Dendritic cell treated with granulocyte-macrophage colony-stimulating factor and Interleukin-4, amounts not matched to agents 40 ng/mL and 50 ng/mL, for 4 days (primary cell): Measurements from ENCODE around the gene MTUS2.

Experiments used
- H3K27ac Mint-ChIP-seq: one replicate; pipeline ENCODE4 v1.8.0; 2022; ENCODE audit warnings: mild to moderate bottlenecking, mixed read lengths
- H3K27me3 Mint-ChIP-seq: one replicate; pipeline ENCODE4 v1.8.0; 2022; ENCODE audit warnings: mild to moderate bottlenecking, mixed read lengths
- H3K36me3 Mint-ChIP-seq: one replicate; pipeline ENCODE4 v1.8.0; 2022; ENCODE audit warnings: low read depth, mixed read lengths
- H3K4me1 Mint-ChIP-seq: one replicate; pipeline ENCODE4 v1.8.0; 2022; ENCODE audit warnings: low read depth, mixed read lengths
- H3K4me3 Mint-ChIP-seq: one replicate; pipeline ENCODE4 v1.8.0; 2022; ENCODE audit warnings: mild to moderate bottlenecking, moderate library complexity, mixed read lengths
- H3K9me3 Mint-ChIP-seq: one replicate; pipeline ENCODE4 v1.8.0; 2022; ENCODE audit warnings: mixed read lengths
- intact Hi-C: fragments of 100-400 bp; cut with micrococcal nuclease; formaldehyde crosslinking; loops from one replicate; pipeline ENCODE4 v1.15.0; 2022

The MTUS2 gene

DNA sequence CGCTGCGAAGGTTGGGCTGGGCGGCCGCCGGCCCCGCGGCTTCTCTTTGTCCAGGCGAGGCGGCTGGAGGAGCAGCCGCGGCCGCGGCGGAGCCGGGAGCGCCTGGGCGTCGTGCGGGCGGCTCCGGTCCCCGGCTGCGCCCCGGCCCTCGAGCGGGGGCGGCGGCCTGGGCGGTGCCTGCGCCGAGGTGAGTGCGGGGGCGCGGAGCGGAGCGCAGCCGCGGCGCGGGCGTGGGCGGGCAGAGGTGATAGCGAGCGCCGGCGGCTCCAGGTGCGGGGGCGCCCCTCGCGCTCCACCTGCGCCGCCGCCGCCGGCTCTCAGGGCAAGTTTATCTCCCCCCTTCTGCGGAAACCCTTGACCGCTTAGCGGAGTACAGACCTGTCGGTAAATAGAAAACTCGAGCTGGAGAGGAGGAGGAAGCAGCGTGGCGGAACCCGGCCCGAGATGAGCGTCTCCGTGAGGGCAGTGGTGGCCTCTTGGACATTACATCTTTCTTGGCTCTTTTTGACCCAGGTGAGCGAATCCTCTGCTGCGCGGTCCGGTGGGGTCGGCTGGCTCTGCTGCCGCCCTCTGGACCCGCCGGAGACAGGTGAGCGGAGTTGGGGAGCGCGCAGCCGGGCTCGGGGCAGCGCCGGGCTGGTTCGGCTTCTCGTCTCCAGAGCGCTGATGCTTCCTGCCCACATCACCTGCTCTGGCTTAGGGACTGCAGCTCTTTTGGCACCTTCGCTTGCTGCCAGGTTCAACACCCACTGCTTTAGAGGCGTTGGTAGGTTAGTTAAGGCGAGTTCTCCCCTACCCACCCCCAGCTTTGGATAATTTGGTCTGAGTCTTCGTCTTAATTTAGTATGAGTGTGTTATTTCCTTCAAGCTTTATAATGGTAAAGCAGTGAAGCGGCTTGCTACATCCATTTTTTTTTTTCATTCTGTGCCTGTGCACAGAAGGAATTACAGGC is at the start of gene MTUS2:
Gene MTUS2, plus strand, starts transcription at position 241 of the 953 bp plus-strand sequence.
- Mint-ChIP-seq H3K27ac (no peak within 1 kb of the TSS), H3K36me3 (no peaks in the 10 kb centered on the region), H3K27me3 (peaks cover 59% of the 10 kb centered on the region), H3K9me3 (peaks cover 21% of the 10 kb centered on the region), H3K4me3 (peak within 1 kb of the TSS; percentile 72), H3K4me1 (peaks cover 13% of the 10 kb centered on the region)
- intact Hi-C loops = no loop called here

GRCh38 chr13:28778308-28779215 is 41.6 kb upstream of the MTUS2 start:
- intact Hi-C loops = no loop called here
- Mint-ChIP-seq H3K9me3 (peaks cover 27% of the 10 kb centered on the region), H3K27me3 (peaks cover 36% of the 10 kb centered on the region), H3K27ac (no peak overlapping the region), H3K36me3 (no peaks in the 10 kb centered on the region), H3K4me1 (no peaks in the 10 kb centered on the region), H3K4me3 (no peak overlapping the region)

GRCh38 chr13:28792992-28793391 is 27.1 kb upstream of the MTUS2 start:
- Mint-ChIP-seq H3K27me3 (peaks cover 58% of the 10 kb centered on the region), H3K27ac (no peak overlapping the region), H3K4me1 (peaks cover 7% of the 10 kb centered on the region), H3K9me3 (no peaks in the 10 kb centered on the region), H3K4me3 (no peak overlapping the region), H3K36me3 (no peaks in the 10 kb centered on the region)
- intact Hi-C loops = loop anchor here (10.0 kb wide), 1 partner anchor 58 kb away; no protein-coding TSS in a partner anchor

- Mint-ChIP-seq H3K4me1 (peaks cover 7% of the 10 kb centered on the region), H3K27ac (no peak overlapping the region)
These were observed 25.7 kb upstream of the MTUS2 start for GRCh38 chr13:28794396-28794795.

DNA sequence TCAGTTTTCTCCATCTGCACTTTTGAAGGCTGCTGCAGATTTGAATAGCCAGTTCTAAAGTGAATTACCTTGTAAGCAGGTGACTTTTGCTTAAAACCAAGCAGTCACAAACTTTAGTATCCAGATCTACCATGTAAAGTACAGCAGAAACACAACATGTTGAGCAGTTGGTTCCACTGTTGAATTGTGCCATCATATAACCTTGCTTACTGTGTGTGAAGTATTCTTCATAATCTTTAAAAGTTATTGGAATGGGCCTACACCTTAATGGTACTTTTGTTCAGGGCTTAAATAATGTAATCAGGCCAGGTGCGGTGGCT is 23.2 kb upstream of the MTUS2 start:
- no peak overlapping the region for H3K27ac Mint-ChIP-seq
- H3K4me3 Mint-ChIP-seq = no peak overlapping the region
- H3K4me1 Mint-ChIP-seq = peaks cover 7% of the 10 kb centered on the region
- H3K9me3 Mint-ChIP-seq = no peaks in the 10 kb centered on the region
- intact Hi-C loops = loop anchor here (1.0 to 10.0 kb wide), 3 partner anchors 62 to 473 kb away; no protein-coding TSS in a partner anchor
- H3K27me3 Mint-ChIP-seq = peaks cover 44% of the 10 kb centered on the region
- H3K36me3 Mint-ChIP-seq = no peaks in the 10 kb centered on the region

More at GRCh38 chr13:28794396-28794795, 25.7 kb upstream of the MTUS2 start:
- H3K4me3 Mint-ChIP-seq = no peak overlapping the region
- H3K36me3 Mint-ChIP-seq = no peaks in the 10 kb centered on the region
- no peaks in the 10 kb centered on the region for H3K9me3 Mint-ChIP-seq
- intact Hi-C loops = loop anchor here (2.0 to 10.0 kb wide), 2 partner anchors 60 to 112 kb away; no protein-coding TSS in a partner anchor
- peaks cover 54% of the 10 kb centered on the region for H3K27me3 Mint-ChIP-seq

DNA sequence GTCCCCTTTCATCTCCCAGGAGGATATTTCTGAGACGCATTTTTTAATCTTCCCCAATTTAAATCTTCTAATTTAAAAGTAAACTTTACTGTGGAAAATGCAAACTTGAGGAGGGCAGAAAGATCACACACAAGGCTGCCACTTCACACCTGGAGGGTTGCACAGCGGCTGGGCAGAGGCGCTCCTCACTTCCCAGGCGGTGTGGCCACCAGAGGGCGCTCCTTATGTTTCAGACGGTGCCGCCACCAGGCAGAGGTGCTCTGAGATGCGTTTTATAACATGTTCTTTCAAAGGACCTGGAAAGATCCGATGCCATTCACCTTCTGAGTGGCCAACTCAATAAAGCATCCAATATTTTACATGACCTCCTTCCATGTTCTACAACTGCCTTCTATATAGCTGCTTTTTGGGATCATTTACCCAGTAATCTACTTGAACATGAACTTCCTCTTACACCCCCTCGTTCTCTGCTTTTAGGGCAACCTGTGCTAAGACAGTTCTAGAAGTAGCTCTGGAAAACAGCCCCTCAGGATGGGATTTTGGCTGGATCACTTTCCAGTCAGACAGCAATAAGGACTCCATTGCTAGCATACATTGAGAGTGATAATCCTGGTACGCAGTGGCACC is 14.8 kb upstream of the MTUS2 start:
- H3K27me3 Mint-ChIP-seq = peaks cover 26% of the 10 kb centered on the region
- intact Hi-C loops = no loop called here
- peaks cover 34% of the 10 kb centered on the region for H3K9me3 Mint-ChIP-seq
- H3K4me1 Mint-ChIP-seq = peaks cover 6% of the 10 kb centered on the region
- H3K4me3 Mint-ChIP-seq = no peak overlapping the region
- no peaks in the 10 kb centered on the region for H3K36me3 Mint-ChIP-seq
- no peak overlapping the region for H3K27ac Mint-ChIP-seq

GRCh38 chr13:28817204-28817603 is 2.9 kb upstream of the MTUS2 start:
- no peak overlapping the region for H3K4me3 Mint-ChIP-seq
- intact Hi-C loops = no loop called here

DNA sequence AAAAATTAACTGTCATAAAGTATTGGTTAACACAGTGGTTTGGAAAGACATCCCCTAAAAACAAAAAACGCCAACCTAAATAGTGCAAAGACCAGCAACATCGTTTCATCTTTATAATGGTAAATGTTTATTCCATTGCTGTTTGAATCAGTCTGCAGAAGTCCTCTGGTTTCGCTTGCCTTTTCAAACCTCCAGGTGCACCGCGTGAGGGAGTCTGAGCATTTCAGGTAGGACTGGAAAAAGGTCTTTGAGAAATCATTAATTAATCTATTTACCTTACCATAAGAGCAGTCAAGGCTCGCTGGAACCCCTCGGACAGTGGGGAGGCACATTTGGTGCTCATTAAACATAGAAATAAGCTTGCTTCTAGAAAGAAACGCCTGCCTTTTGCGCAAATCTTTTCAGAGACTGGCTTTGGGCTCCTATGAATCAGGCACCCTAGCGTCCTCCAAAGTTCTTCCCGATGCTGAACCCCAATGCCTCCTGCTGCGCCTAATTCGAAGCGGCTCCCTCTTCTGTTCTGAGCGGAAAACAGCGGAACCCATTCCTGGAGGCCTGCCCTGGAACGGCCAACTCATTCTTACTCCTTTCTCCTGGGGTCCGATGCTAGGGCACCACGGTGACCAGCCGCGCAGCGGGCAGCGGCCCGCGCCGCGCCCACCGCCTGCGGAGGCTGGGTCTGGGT is 951 bp upstream of the MTUS2 start:
- intact Hi-C loops = no loop called here
- H3K9me3 Mint-ChIP-seq = peaks cover 21% of the 10 kb centered on the region
- no peaks in the 10 kb centered on the region for H3K36me3 Mint-ChIP-seq
- H3K4me1 Mint-ChIP-seq = peaks cover 13% of the 10 kb centered on the region
- peak overlapping the region; percentile 59 for H3K4me3 Mint-ChIP-seq
- H3K27me3 Mint-ChIP-seq = peaks cover 60% of the 10 kb centered on the region
- no peak overlapping the region for H3K27ac Mint-ChIP-seq

More at GRCh38 chr13:28817204-28817603, 2.9 kb upstream of the MTUS2 start:
- Mint-ChIP-seq H3K36me3 (no peaks in the 10 kb centered on the region), H3K27me3 (peaks cover 47% of the 10 kb centered on the region), H3K4me1 (peaks cover 13% of the 10 kb centered on the region), H3K9me3 (peaks cover 9% of the 10 kb centered on the region), H3K27ac (no peak overlapping the region)

DNA sequence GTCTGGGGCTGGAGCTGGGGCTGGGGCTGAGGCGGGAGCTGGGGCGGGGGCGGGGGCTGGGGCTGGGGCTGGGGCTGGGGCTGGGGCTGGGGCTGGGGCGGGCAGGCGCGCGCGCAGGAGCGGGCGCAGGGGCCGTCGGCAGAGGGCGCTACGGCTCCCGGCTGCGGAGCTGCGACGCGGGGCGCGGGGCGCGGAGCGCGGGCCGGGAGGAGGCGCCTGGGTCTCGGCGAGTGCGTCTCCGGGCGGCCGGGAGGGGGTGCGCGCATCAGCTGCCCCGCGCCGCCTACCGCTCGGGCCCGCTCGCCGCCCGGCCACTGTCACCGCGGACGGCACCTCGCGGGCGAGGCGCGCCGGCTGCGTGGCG is 422 bp upstream of the MTUS2 start:
- intact Hi-C loops = no loop called here
- Mint-ChIP-seq H3K4me1 (peaks cover 13% of the 10 kb centered on the region), H3K4me3 (peak overlapping the region; percentile 59), H3K27me3 (peaks cover 61% of the 10 kb centered on the region), H3K27ac (no peak overlapping the region), H3K36me3 (no peaks in the 10 kb centered on the region), H3K9me3 (peaks cover 21% of the 10 kb centered on the region)

GRCh38 chr13:28822151-28822550 is 2.0 kb downstream of the MTUS2 start:
- H3K36me3 Mint-ChIP-seq = no peaks in the 10 kb centered on the region
- intact Hi-C loops = no loop called here
- H3K9me3 Mint-ChIP-seq = peaks cover 16% of the 10 kb centered on the region
- H3K4me1 Mint-ChIP-seq = peaks cover 13% of the 10 kb centered on the region
- no peak overlapping the region for H3K27ac Mint-ChIP-seq
- H3K27me3 Mint-ChIP-seq = peaks cover 54% of the 10 kb centered on the region
- H3K4me3 Mint-ChIP-seq = no peak overlapping the region

GRCh38 chr13:28822801-28823200 is 2.7 kb downstream of the MTUS2 start:
- no peak overlapping the region for H3K27ac Mint-ChIP-seq
- peaks cover 19% of the 10 kb centered on the region for H3K9me3 Mint-ChIP-seq
- intact Hi-C loops = no loop called here
- no peak overlapping the region for H3K4me3 Mint-ChIP-seq
- H3K4me1 Mint-ChIP-seq = peaks cover 13% of the 10 kb centered on the region
- no peaks in the 10 kb centered on the region for H3K36me3 Mint-ChIP-seq
- peaks cover 50% of the 10 kb centered on the region for H3K27me3 Mint-ChIP-seq

- Mint-ChIP-seq H3K27me3 (peaks cover 31% of the 10 kb centered on the region), H3K36me3 (no peaks in the 10 kb centered on the region), H3K9me3 (peaks cover 44% of the 10 kb centered on the region), H3K4me1 (peaks cover 5% of the 10 kb centered on the region), H3K4me3 (no peak overlapping the region), H3K27ac (no peak overlapping the region)
- intact Hi-C loops = no loop called here
These were observed 5.2 kb downstream of the MTUS2 start for GRCh38 chr13:28825379-28825778.

- Mint-ChIP-seq H3K4me3 (no peak overlapping the region), H3K9me3 (peaks cover 54% of the 10 kb centered on the region), H3K36me3 (no peaks in the 10 kb centered on the region), H3K27me3 (peaks cover 23% of the 10 kb centered on the region), H3K4me1 (no peaks in the 10 kb centered on the region), H3K27ac (no peak overlapping the region)
- intact Hi-C loops = no loop called here
These were observed 6.2 kb downstream of the MTUS2 start for GRCh38 chr13:28826368-28826767.
